H1 (cell line): ENCODE data around the gene ZNF532.

Experiments used
- TAF7 ChIP-seq: optimal IDR thresholded peaks from 2 replicates; pipeline ENCODE3; 2011; ENCODE audit warnings: low read depth, mild to moderate bottlenecking, inconsistent platforms, low read length, moderate library complexity, borderline replicate concordance
- TF ChIP-seq, protein P1 (sequence below): IDR thresholded peaks from 2 replicates; pipeline ENCODE4 v1.6.1; 2012; ENCODE audit warnings: inconsistent platforms
- TF ChIP-seq, protein P2 (sequence below), 3 experiments: IDR thresholded peaks; 1 replicate in 2 of 3; 2 replicates in 1 of 3; pipeline versions ENCODE4 v1.5.1 to v1.6.1; 2011; ENCODE audit warnings: low read length in 3 of 3, mild to moderate bottlenecking in 3 of 3, inconsistent platforms in 2 of 3, low read depth in 1 of 3, moderate library complexity in 1 of 3; ENCODE audit not compliant: insufficient read depth in 1 of 3; ENCODE audit errors: control extremely low read depth in 1 of 3

DNA sequence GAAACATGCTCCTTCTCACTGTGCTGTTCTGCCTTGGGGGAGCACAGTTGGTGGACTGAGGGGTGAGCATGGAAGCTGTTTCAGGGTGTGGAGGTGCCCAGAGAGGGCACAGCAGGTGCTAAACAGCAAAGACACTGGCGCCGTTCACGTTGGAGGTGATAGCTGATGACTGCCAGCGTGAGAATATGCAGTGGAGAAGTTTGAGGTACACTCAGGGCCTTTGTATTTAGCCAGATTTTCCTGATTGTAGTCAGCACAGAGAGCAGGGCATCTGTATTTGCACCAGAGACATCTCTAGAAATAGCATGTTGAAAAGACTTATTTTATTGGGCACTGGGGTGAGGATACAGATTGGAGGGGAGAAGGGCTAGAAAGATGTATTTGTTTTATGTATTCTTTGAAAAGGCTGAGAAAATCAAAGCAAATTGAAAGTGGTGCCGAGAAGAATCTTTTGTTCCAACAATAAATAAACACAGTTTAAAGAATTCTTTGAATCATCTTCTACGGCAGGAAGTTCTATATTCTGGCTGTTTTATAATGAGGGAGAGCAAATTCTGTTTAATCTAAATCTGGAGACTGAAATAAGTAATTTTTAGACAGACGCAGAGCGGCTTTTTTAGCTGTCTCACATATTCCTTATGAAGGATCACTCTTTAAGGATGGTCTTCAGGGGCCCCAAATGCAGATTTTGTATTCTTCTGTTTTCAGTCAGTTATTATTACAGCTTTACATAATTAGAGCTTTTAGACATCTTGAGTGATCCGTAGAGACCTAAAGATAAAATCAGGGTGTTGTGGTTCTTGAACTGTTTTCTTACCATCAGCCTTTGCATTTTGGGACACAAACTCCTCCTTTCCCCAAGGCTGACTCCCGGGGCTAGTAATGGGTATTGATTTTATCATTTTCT is 7.1 kb downstream of the ZNF532 start:
- no peak for TF ChIP-seq TAF7
- TF ChIP-seq, protein P1, sequence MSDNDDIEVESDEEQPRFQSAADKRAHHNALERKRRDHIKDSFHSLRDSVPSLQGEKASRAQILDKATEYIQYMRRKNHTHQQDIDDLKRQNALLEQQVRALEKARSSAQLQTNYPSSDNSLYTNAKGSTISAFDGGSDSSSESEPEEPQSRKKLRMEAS = no peak
- TF ChIP-seq, protein P2, sequence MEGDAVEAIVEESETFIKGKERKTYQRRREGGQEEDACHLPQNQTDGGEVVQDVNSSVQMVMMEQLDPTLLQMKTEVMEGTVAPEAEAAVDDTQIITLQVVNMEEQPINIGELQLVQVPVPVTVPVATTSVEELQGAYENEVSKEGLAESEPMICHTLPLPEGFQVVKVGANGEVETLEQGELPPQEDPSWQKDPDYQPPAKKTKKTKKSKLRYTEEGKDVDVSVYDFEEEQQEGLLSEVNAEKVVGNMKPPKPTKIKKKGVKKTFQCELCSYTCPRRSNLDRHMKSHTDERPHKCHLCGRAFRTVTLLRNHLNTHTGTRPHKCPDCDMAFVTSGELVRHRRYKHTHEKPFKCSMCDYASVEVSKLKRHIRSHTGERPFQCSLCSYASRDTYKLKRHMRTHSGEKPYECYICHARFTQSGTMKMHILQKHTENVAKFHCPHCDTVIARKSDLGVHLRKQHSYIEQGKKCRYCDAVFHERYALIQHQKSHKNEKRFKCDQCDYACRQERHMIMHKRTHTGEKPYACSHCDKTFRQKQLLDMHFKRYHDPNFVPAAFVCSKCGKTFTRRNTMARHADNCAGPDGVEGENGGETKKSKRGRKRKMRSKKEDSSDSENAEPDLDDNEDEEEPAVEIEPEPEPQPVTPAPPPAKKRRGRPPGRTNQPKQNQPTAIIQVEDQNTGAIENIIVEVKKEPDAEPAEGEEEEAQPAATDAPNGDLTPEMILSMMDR (IDR thresholded peaks at IDR 0.05; ENCODE audit: control extremely low read depth in 1 of 3, insufficient read depth in 1 of 3, low read depth in 1 of 3, low read length in 3 of 3) = no peak
